Panc1 (cell line): ENCODE data around the gene METRN. TPM values are rescaled to one million over a fixed set of nuclear protein-coding genes. Genes with fewer than 3 reads are reported as not detected.
"Not testable (repeated sequence)": the region's sequence is repeated elsewhere in the genome, so short reads cannot be mapped to it uniquely, and the experiment has no call there.

Experiments used
- ATAC-seq: fragments of 200-7000 bp; cut with Tn5 transposase; 2 replicates; pipeline ENCODE4 v1.9.1; 2020; ENCODE audit warnings: mild to moderate bottlenecking, moderate library complexity
- BruUV-seq: library from RNA; stranded (reverse); fragments of 400-500 nt; replicated peaks from 2 replicates; lab custom pipeline; 2021; lab: Mats Ljungman, UMichigan
- CTCF ChIA-PET: fragments of 300-600 bp; sonication (Branson Sonifier 250); formaldehyde crosslinking; loops from one replicate; lab custom pipeline; 2022; ENCODE audit warnings: antibody characterized with exemption; lab: Charles Lee
- POLR2A ChIA-PET: fragments of 300-600 bp; sonication (Branson Sonifier 250); formaldehyde crosslinking; loops from one replicate; lab custom pipeline; 2022; ENCODE audit warnings: antibody characterized with exemption; lab: Charles Lee
- DNase-seq: peaks from one replicate; pipeline ENCODE4 v3.0.0-alpha.2; 2010; ENCODE audit warnings: low read depth, low spot score
- H3K27ac ChIP-seq: 2 replicates; pipeline ENCODE4 v1.5.1; 2011; ENCODE audit warnings: mild to moderate bottlenecking, low read length, inconsistent platforms
- H3K27me3 ChIP-seq: fragments of 200-500 bp; sonication (Bioruptor generic); 2 replicates; pipeline ENCODE4 v1.6.0; 2014; ENCODE audit warnings: low read length, inconsistent platforms; ENCODE audit not compliant: control insufficient read depth, insufficient read depth
- H3K36me3 ChIP-seq: fragments of 200-500 bp; sonication (Bioruptor generic); 2 replicates; pipeline ENCODE4 v1.5.1; 2014; ENCODE audit warnings: inconsistent platforms, mild to moderate bottlenecking, low read length, moderate library complexity; ENCODE audit not compliant: control insufficient read depth, insufficient read depth
- H3K4me1 ChIP-seq: 2 replicates; pipeline ENCODE4 v1.5.1; 2011; ENCODE audit warnings: inconsistent platforms, mild to moderate bottlenecking, low read length, moderate library complexity; ENCODE audit not compliant: control insufficient read depth, insufficient read depth
- H3K4me3 ChIP-seq, 2 experiments: 2 replicates each; pipeline ENCODE4 v1.5.1; 2011 to 2012; ENCODE audit warnings: low read depth in 2 of 2, low read length in 2 of 2, mild to moderate bottlenecking in 2 of 2, inconsistent platforms in 1 of 2, moderate library complexity in 1 of 2
- H3K9me3 ChIP-seq: fragments of 200-500 bp; sonication (Bioruptor generic); 2 replicates; pipeline ENCODE4 v1.5.1; 2014; ENCODE audit warnings: low read depth, mild to moderate bottlenecking, inconsistent platforms, low read length, moderate library complexity; ENCODE audit not compliant: control insufficient read depth, insufficient read depth
- CTCF ChIP-seq: fragments of 450-650 bp; IDR thresholded peaks from 2 replicates; pipeline ENCODE4 v1.5.1; 2017; ENCODE audit warnings: mild to moderate bottlenecking
- POLR2AphosphoS5 ChIP-seq: IDR thresholded peaks from 2 replicates; pipeline ENCODE4 v1.6.1; 2012; ENCODE audit warnings: mild to moderate bottlenecking, low read depth, low read length, moderate library complexity
- REST ChIP-seq, 2 experiments: IDR thresholded peaks; 2 replicates each; pipeline ENCODE4 v1.6.1; 2011 to 2012; ENCODE audit warnings: low read depth in 2 of 2, control low read depth in 1 of 2, low read length in 1 of 2, mild to moderate bottlenecking in 1 of 2, moderate library complexity in 1 of 2; ENCODE audit not compliant: insufficient read depth in 1 of 2
- SIN3A ChIP-seq: IDR thresholded peaks from 2 replicates; pipeline ENCODE4 v1.6.1; 2012; ENCODE audit warnings: low read depth, mild to moderate bottlenecking, low read length, moderate library complexity, borderline replicate concordance; ENCODE audit not compliant: insufficient read depth
- TCF7L2 ChIP-seq: IDR thresholded peaks from 2 replicates; pipeline ENCODE4 v1.6.1; 2011; ENCODE audit warnings: mild to moderate bottlenecking, low read depth, low read length, inconsistent platforms
- in situ Hi-C: cut with HindIII; loops from 2 replicates; pipeline ENCODE4 v1.10.0; 2016; ENCODE audit warnings: low sequenced_read_pairs, low pct_unique_long_range_greater_than_20kb
- intact Hi-C: fragments of 100-400 bp; cut with micrococcal nuclease; formaldehyde crosslinking; loops from one replicate; pipeline ENCODE4 v1.10.0; 2022; ENCODE audit not compliant: unreplicated experiment
- total RNA-seq: library from RNA; stranded (reverse); gene quantifications from one replicate; pipeline ENCODE4 v1.2.1, GENCODE V29; 2021; ENCODE audit not compliant: unreplicated experiment

METRN gene
- total RNA-seq, 1 experiment from 2014 or later = 407 TPM

DNA sequence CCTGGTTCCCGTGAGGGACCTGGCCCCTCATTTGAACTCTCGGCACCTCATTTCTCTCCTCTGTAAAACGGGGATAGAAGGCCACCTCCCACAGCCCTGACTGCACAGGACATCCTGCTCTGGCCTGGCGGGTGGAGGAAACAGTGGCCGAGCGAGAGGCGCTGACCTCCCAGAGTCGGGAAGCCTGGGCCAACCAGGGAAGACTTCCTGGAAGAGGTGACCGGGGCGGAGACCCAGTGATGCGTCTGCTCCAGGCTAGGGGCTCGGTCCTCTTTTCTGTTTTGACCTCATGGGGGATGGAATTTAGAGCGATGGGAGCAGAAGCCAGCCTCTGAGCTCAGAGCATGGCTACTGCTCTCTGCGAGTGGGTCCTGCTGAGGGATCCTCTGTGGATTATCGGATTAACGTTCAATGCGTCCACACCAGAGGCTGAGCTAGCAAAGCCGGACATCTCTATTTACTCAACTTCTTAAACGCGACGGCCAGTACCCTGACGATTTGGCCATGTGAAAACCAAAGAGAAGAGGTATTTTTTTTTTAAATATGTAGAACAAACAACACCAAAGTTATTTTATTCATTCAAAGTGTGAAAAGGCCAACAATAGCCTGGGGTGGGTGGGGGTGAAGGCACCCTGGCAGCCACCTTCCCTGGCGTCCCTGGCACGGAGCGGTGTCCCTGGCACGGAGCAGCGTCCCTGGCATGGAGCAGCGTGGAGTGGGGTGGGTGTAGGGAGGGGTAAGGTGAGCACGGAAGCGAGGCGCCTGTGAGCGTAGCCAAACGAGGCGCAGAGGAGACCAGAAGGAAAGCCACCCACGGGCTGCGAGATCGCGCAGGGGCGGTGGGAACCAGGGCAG is 36.5 kb downstream of the METRN start:
- in situ Hi-C loops = no loop called here
- POLR2A ChIA-PET = no interaction called here
- no peak for ATAC-seq

DNA sequence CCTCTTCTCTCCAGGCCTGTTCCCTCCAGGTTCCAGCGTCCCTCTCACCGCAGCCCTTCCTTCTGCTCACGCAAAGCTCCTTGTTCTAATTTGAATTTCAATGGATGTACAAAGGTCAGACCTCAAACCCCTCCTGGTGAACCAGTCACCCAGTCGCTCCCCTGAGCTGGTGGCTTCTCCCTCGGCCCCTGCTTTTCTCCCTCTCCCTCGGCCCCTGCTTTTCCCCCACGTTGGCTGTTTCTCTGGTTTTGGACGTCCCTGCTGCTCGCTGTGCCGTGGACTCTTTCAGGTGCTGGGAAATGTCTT is 37.0 kb downstream of the METRN start:
- Histone ChIP-seq H3K4me1 (no peaks in the 10 kb centered on the region), H3K4me3 (no peak overlapping the region), H3K9me3 (no peaks in the 10 kb centered on the region), H3K27me3 (no peaks in the 10 kb centered on the region), H3K36me3 (no peaks in the 10 kb centered on the region), H3K27ac (no peak overlapping the region)
- ChIA-PET POLR2A (no interaction called here), CTCF (interaction anchor here (0.6 kb wide), 1 partner anchor 10 kb away, joined by 5 read pairs; no protein-coding TSS in a partner anchor)
- in situ Hi-C loops = no loop called here
- intact Hi-C loops = no loop called here
- DNase-seq (no peak), ATAC-seq (no peak)
- no TSS peak for BruUV-seq
- TF ChIP-seq SIN3A (no peak), REST (IDR thresholded peaks at IDR 0.05; ENCODE audit: insufficient read depth in 1 of 2, low read depth in 2 of 2, low read length in 1 of 2) (no peak), TCF7L2 (no peak), POLR2AphosphoS5 (no peak), CTCF (no peak)

More for the DNA sequence above, 36.5 kb downstream of the METRN start:
- CTCF ChIA-PET = interaction anchor here (0.6 kb wide), 1 partner anchor 10 kb away, joined by 5 read pairs; no protein-coding TSS in a partner anchor
- no TSS peak for BruUV-seq
- H3K4me3 ChIP-seq = no peak overlapping the region
- no peaks in the 10 kb centered on the region for H3K9me3 ChIP-seq
- TF ChIP-seq REST (IDR thresholded peaks at IDR 0.05; ENCODE audit: insufficient read depth in 1 of 2, low read depth in 2 of 2, low read length in 1 of 2) (no peak), SIN3A (no peak), CTCF (no peak)
- no peaks in the 10 kb centered on the region for H3K36me3 ChIP-seq
- DNase-seq = no peak
- H3K4me1 ChIP-seq = no peaks in the 10 kb centered on the region
- no peak overlapping the region for H3K27ac ChIP-seq
- H3K27me3 ChIP-seq = no peaks in the 10 kb centered on the region
- intact Hi-C loops = no loop called here

- ATAC-seq, in situ Hi-C loops, H3K4me3 ChIP-seq, H3K9me3 ChIP-seq, H3K27me3 ChIP-seq, POLR2A ChIA-PET, H3K4me1 ChIP-seq, H3K36me3 ChIP-seq, CTCF ChIA-PET, intact Hi-C loops, BruUV-seq, H3K27ac ChIP-seq, DNase-seq: not testable (repeated sequence)
Observed at GRCh38 chr16:754121-754607, 39.2 kb downstream of the METRN start.
